IMR-90 (cell line): Measurements from ENCODE around the gene DMD. TPM values are rescaled to one million over a fixed set of nuclear protein-coding genes. Genes with fewer than 3 reads are reported as not detected.

ENCODE experiments used
- ATAC-seq: fragments of 200-7000 bp; cut with Tn5 transposase; 2 replicates; pipeline ENCODE4 v1.9.1; 2020; ENCODE audit warnings: low read depth, mild to moderate bottlenecking, moderate library complexity
- BruUV-seq: library from RNA; stranded (reverse); fragments of 400-500 nt; replicated peaks from 2 replicates; lab custom pipeline; 2021; lab: Mats Ljungman, UMichigan
- CTCF ChIA-PET: fragments of 300-600 bp; formaldehyde crosslinking; extraction: SDS; loops from one replicate; lab custom pipeline; 2021; ENCODE audit warnings: antibody characterized with exemption; lab: Yijun Ruan, JAX
- POLR2A ChIA-PET: fragments of 300-600 bp; sonication (Branson Sonifier 250); formaldehyde crosslinking; loops from one replicate; lab custom pipeline; 2022; ENCODE audit warnings: antibody characterized with exemption; ENCODE audit not compliant: unreplicated experiment; lab: Charles Lee
- DNase-seq: peaks from one replicate; pipeline ENCODE4 v3.0.0; 2013
- H2AFZ ChIP-seq: replicated peaks from 2 replicates; pipeline ENCODE3; 2013; ENCODE audit warnings: low read length, mild to moderate bottlenecking; ENCODE audit not compliant: poor library complexity
- H2AK5ac ChIP-seq: 2 replicates; pipeline ENCODE4 v1.6.1; 2013; ENCODE audit warnings: low read depth, low read length, inconsistent platforms
- H2AK9ac ChIP-seq: replicated peaks from 2 replicates; pipeline ENCODE3; 2013; ENCODE audit warnings: mild to moderate bottlenecking, low read depth, low read length, moderate library complexity; ENCODE audit not compliant: poor library complexity
- H2BK120ac ChIP-seq: 2 replicates; pipeline ENCODE4 v1.6.1; 2013; ENCODE audit warnings: low read depth, low read length, inconsistent platforms
- H2BK15ac ChIP-seq: 3 replicates; pipeline ENCODE4 v1.6.1; 2013; ENCODE audit warnings: low read depth, low read length, inconsistent platforms
- H2BK20ac ChIP-seq: 2 replicates; pipeline ENCODE4 v1.6.1; 2013; ENCODE audit warnings: low read depth, mild to moderate bottlenecking, inconsistent platforms, low read length, moderate library complexity
- H2BK5ac ChIP-seq: 2 replicates; pipeline ENCODE4 v1.6.1; 2013; ENCODE audit warnings: mild to moderate bottlenecking, low read depth, low read length, inconsistent platforms; ENCODE audit not compliant: poor library complexity, severe bottlenecking
- H3K14ac ChIP-seq: replicated peaks from 2 replicates; pipeline ENCODE4 v1.6.1; 2013; ENCODE audit warnings: low read depth, low read length, inconsistent platforms
- H3K18ac ChIP-seq: 2 replicates; pipeline ENCODE4 v1.6.1; 2013; ENCODE audit warnings: low read depth, low read length, control low read depth
- H3K23ac ChIP-seq: 2 replicates; pipeline ENCODE4 v1.6.1; 2013; ENCODE audit warnings: low read depth, low read length, inconsistent platforms
- H3K27ac ChIP-seq: 2 replicates; pipeline ENCODE4 v1.5.1; 2013; ENCODE audit warnings: mild to moderate bottlenecking, control low read depth, low read length; ENCODE audit not compliant: insufficient read depth
- H3K27me3 ChIP-seq: 2 replicates; pipeline ENCODE4 v1.6.1; 2013; ENCODE audit warnings: low read length; ENCODE audit not compliant: control insufficient read depth, insufficient read depth
- H3K36me3 ChIP-seq: 2 replicates; pipeline ENCODE4 v1.6.1; 2013; ENCODE audit warnings: low read length, mixed read lengths; ENCODE audit not compliant: control insufficient read depth, insufficient read depth
- H3K4ac ChIP-seq: 2 replicates; pipeline ENCODE4 v1.6.1; 2013; ENCODE audit warnings: low read depth, low read length, inconsistent platforms
- H3K4me1 ChIP-seq: 2 replicates; pipeline ENCODE4 v1.6.1; 2013; ENCODE audit warnings: low read length, mixed read lengths; ENCODE audit not compliant: control insufficient read depth, insufficient read depth
- H3K4me2 ChIP-seq: 2 replicates; pipeline ENCODE4 v1.6.1; 2013; ENCODE audit warnings: low read depth, mild to moderate bottlenecking, control low read depth, low read length, moderate library complexity
- H3K4me3 ChIP-seq: 2 replicates; pipeline ENCODE4 v1.5.1; 2013; ENCODE audit warnings: low read depth, mild to moderate bottlenecking, control low read depth, low read length, moderate library complexity; ENCODE audit not compliant: insufficient read depth
- H3K56ac ChIP-seq: 2 replicates; pipeline ENCODE4 v1.6.1; 2013; ENCODE audit warnings: low read length, inconsistent platforms; ENCODE audit not compliant: insufficient read depth; ENCODE audit errors: extremely low read depth
- H3K79me1 ChIP-seq, 2 experiments: 2 replicates each; pipeline ENCODE4 v1.6.1; 2013; ENCODE audit warnings: low read length in 2 of 2, inconsistent platforms in 1 of 2, low read depth in 1 of 2
- H3K9ac ChIP-seq: 2 replicates; pipeline ENCODE4 v1.6.1; 2013; ENCODE audit warnings: low read depth, low read length, control low read depth
- H3K9me1 ChIP-seq: 2 replicates; pipeline ENCODE4 v1.6.1; 2013; ENCODE audit warnings: low read length, inconsistent platforms; ENCODE audit not compliant: insufficient read depth
- H3K9me3 ChIP-seq: 2 replicates; pipeline ENCODE4 v1.6.1; 2013; ENCODE audit warnings: low read length; ENCODE audit not compliant: control insufficient read depth, insufficient read depth
- H4K20me1 ChIP-seq: 2 replicates; pipeline ENCODE4 v1.6.1; 2013; ENCODE audit warnings: low read length, inconsistent platforms; ENCODE audit not compliant: insufficient read depth
- H4K5ac ChIP-seq: 2 replicates; pipeline ENCODE4 v1.6.1; 2013; ENCODE audit warnings: mild to moderate bottlenecking, low read depth, low read length, control low read depth
- H4K8ac ChIP-seq, 2 experiments: 2 replicates each; pipeline ENCODE4 v1.6.1; 2013; ENCODE audit warnings: low read depth in 2 of 2, low read length in 2 of 2, control low read depth in 1 of 2, inconsistent platforms in 1 of 2
- H4K91ac ChIP-seq: 2 replicates; pipeline ENCODE4 v1.6.1; 2013; ENCODE audit warnings: low read depth, low read length, inconsistent platforms; ENCODE audit not compliant: insufficient read depth
- POLR2A ChIP-seq: IDR thresholded peaks from 2 replicates; pipeline ENCODE4 v1.6.1; 2012; ENCODE audit warnings: mild to moderate bottlenecking, low read depth, low read length
- WGBS, 2 experiments: methylation state at CpG; one replicate each; pipeline versions ENCODE4 v1.1.5 to v1.1.7; 2013; ENCODE audit warnings: missing lambda C conversion rate in 2 of 2; ENCODE audit not compliant: insufficient read length in 1 of 2; ENCODE audit errors: extremely low coverage in 2 of 2; 5-methylcytosine and 5-hydroxymethylcytosine counted together
- dilution Hi-C: fragments of 300-500 bp; cut with HindIII; formaldehyde crosslinking; loops from one replicate; pipeline ENCODE4 v1.14.3; 2018; ENCODE audit warnings: low sequenced_read_pairs; ENCODE audit not compliant: unreplicated experiment
- in situ Hi-C: fragments of 300-500 bp; cut with MboI; formaldehyde crosslinking; loops from 3 replicates; pipeline ENCODE4 v1.14.3; 2019; ENCODE audit warnings: low sequenced_read_pairs, inconsistent platforms, mixed read lengths
- intact Hi-C: fragments of 100-400 bp; cut with micrococcal nuclease; formaldehyde crosslinking; loops from 2 replicates; pipeline ENCODE4 v1.10.0; 2022
- polyA plus RNA-seq, 3 experiments: library from polyadenylated mRNA; depleted of rRNA; stranded (reverse); fragments of >200 nt; gene quantifications; 2 replicates each; pipeline ENCODE4 v1.2.3, GENCODE V29; 2012; ENCODE audit warnings: low replicate concordance in 1 of 3
- total RNA-seq: library from RNA; depleted of rRNA; stranded (reverse); fragments of >200 nt; gene quantifications from 2 replicates; pipeline ENCODE4 v1.2.3, GENCODE V29; 2012
- TF ChIP-seq, protein P1 (sequence below): fragments of 150-350 bp; IDR thresholded peaks from 2 replicates; pipeline ENCODE4 v1.6.1; 2016; ENCODE audit warnings: low read depth, mild to moderate bottlenecking, low read length, moderate library complexity, borderline replicate concordance

Gene DMD
- total and polyA plus RNA-seq, 2 of the 4 experiments (the other 2 are of a cell fraction): 6.6 to 11.8 TPM

DNA sequence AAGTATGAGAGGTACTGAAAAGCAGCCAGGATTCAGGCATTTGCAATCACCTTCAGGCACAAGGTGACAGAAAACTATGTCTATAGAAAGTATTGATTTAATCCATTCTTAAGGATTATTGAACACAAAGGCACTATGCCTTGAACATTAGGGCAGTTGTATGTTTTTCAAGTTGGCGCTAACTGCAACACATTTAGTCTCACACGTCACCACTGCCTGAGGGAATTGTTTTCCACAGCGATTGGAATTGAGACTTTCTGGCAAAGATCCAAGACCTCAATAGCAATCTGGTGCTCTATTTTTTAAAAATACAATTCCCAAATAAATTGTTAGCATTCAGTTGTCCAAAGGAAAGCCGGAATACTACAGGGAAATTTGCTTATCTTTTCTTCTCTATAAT is 2086.8 kb downstream of the DMD start:
- dilution Hi-C loops: no loop called here
- POLR2A ChIA-PET: no interaction called here

More for the DNA sequence above, 2086.8 kb downstream of the DMD start:
- no peak overlapping the region for H2BK5ac ChIP-seq
- H3K4me3 ChIP-seq: no peak overlapping the region
- intact Hi-C loops (no loop called here), in situ Hi-C loops (no loop called here)
- no peak overlapping the region for H3K23ac ChIP-seq
- H2BK15ac ChIP-seq: no peak overlapping the region
- no peak overlapping the region for H2BK20ac ChIP-seq
- H3K27me3 ChIP-seq: no peaks in the 10 kb centered on the region
- no peaks in the 10 kb centered on the region; the same call in 1 of the 2 replicates for H3K36me3 ChIP-seq
- H4K8ac ChIP-seq: no peak overlapping the region
- H2AK9ac ChIP-seq: no peak overlapping the region
- CTCF ChIA-PET: no interaction called here
- no peaks in the 10 kb centered on the region for H3K9me1 ChIP-seq
- no peak for ATAC-seq
- no peak overlapping the region for H4K91ac ChIP-seq
- BruUV-seq: no TSS peak
- H4K5ac ChIP-seq: no peak overlapping the region
- H3K4me2 ChIP-seq: no peak overlapping the region
- no peak overlapping the region for H3K4ac ChIP-seq
- no peak overlapping the region for H3K27ac ChIP-seq
- no peak overlapping the region for H2AK5ac ChIP-seq
- TF ChIP-seq POLR2A: no peak
- TF ChIP-seq, protein P1, sequence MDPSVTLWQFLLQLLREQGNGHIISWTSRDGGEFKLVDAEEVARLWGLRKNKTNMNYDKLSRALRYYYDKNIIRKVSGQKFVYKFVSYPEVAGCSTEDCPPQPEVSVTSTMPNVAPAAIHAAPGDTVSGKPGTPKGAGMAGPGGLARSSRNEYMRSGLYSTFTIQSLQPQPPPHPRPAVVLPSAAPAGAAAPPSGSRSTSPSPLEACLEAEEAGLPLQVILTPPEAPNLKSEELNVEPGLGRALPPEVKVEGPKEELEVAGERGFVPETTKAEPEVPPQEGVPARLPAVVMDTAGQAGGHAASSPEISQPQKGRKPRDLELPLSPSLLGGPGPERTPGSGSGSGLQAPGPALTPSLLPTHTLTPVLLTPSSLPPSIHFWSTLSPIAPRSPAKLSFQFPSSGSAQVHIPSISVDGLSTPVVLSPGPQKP: no peak
- H3K14ac ChIP-seq: no peak overlapping the region
- no CpG with 5 or more reads among the region's 4 CpGs for WGBS, 2 experiments
- no peak overlapping the region for H2BK120ac ChIP-seq
- H3K9ac ChIP-seq: no peak overlapping the region
- DNase-seq: no peak
- no peak overlapping the region for H3K56ac ChIP-seq
- H3K4me1 ChIP-seq: no peaks in the 10 kb centered on the region
- H3K18ac ChIP-seq: no peak overlapping the region
- H3K9me3 ChIP-seq: no peaks in the 10 kb centered on the region
- H3K79me1 ChIP-seq: no peaks in the 10 kb centered on the region
- no peak overlapping the region for H2AFZ ChIP-seq
- no peaks in the 10 kb centered on the region for H4K20me1 ChIP-seq
